Measurements from ENCODE around the gene CDKN2AIPNL.
"Not testable (repeated sequence)": the region's sequence is repeated elsewhere in the genome, so short reads cannot be mapped to it uniquely, and the experiment has no call there.

Gene CDKN2AIPNL

GRCh38 chr5:134439210-134439654 lies 27.6 kb upstream of the CDKN2AIPNL start:
- no peak overlapping the region for H3K4me3 ChIP-seq
- peak overlapping the region in 12 of 21 experiments; percentile 6 to 68 (median 30) for H3K27ac ChIP-seq

- Histone ChIP-seq H3K27ac (peak overlapping the region in 14 of 21 experiments; percentile 6 to 68 (median 40)), H3K4me3 (no peak overlapping the region)
Observed at GRCh38 chr5:134438721-134439123, 27.0 kb upstream of the CDKN2AIPNL start.

- H3K27ac ChIP-seq, result peak overlapping the region in 7 of 21 experiments; percentile 17 to 67 (median 51)
- H3K4me3 ChIP-seq, result no peak overlapping the region
Observed at GRCh38 chr5:134437847-134438581, 26.3 kb upstream of the CDKN2AIPNL start.

- Histone ChIP-seq H3K4me3 (no peak overlapping the region), H3K27ac (peak overlapping the region in 12 of 21 experiments; percentile 1 to 70 (median 26))
Observed at GRCh38 chr5:134437340-134437846, 25.7 kb upstream of the CDKN2AIPNL start.

GRCh38 chr5:134436523-134437339 lies 25.1 kb upstream of the CDKN2AIPNL start:
- H3K27ac ChIP-seq, result peak overlapping the region in 17 of 21 experiments; percentile 1 to 71 (median 26)
- H3K4me3 ChIP-seq, result peak overlapping the region in 1 of 7 experiments; percentile 5

- H3K4me3 ChIP-seq, result no peak overlapping the region
- H3K27ac ChIP-seq, result no peak overlapping the region
Observed at GRCh38 chr5:134435560-134435959, 23.9 kb upstream of the CDKN2AIPNL start.

GRCh38 chr5:134432677-134433359 lies 21.1 kb upstream of the CDKN2AIPNL start:
- Histone ChIP-seq H3K27ac (no peak overlapping the region), H3K4me3 (no peak overlapping the region)

- no peak overlapping the region for H3K27ac ChIP-seq
Observed at GRCh38 chr5:134432174-134432573, 20.5 kb upstream of the CDKN2AIPNL start.

GRCh38 chr5:134430001-134430569 lies 18.4 kb upstream of the CDKN2AIPNL start:
- Histone ChIP-seq H3K27ac (no peak overlapping the region), H3K4me3 (no peak overlapping the region)

More at GRCh38 chr5:134432174-134432573, 20.5 kb upstream of the CDKN2AIPNL start:
- H3K4me3 ChIP-seq, result no peak overlapping the region

GRCh38 chr5:134427540-134428041 lies 15.9 kb upstream of the CDKN2AIPNL start:
- no peak overlapping the region for H3K27ac ChIP-seq
- no peak overlapping the region for H3K4me3 ChIP-seq

GRCh38 chr5:134426361-134426760 lies 14.7 kb upstream of the CDKN2AIPNL start:
- no peak overlapping the region for H3K4me3 ChIP-seq
- no peak overlapping the region for H3K27ac ChIP-seq

GRCh38 chr5:134423376-134423775 lies 11.7 kb upstream of the CDKN2AIPNL start:
- no peak overlapping the region for H3K4me3 ChIP-seq
- no peak overlapping the region for H3K27ac ChIP-seq

GRCh38 chr5:134422791-134423365 lies 11.2 kb upstream of the CDKN2AIPNL start:
- H3K27ac ChIP-seq, result no peak overlapping the region
- no peak overlapping the region for H3K4me3 ChIP-seq

GRCh38 chr5:134421038-134421437 lies 9.4 kb upstream of the CDKN2AIPNL start:
- H3K4me3 ChIP-seq, H3K27ac ChIP-seq: not testable (repeated sequence)

GRCh38 chr5:134420343-134420742 lies 8.7 kb upstream of the CDKN2AIPNL start:
- Histone ChIP-seq H3K27ac (no peak overlapping the region), H3K4me3 (no peak overlapping the region)

- Histone ChIP-seq H3K4me3 (no peak overlapping the region), H3K27ac (no peak overlapping the region)
Observed at GRCh38 chr5:134418958-134419357, 7.3 kb upstream of the CDKN2AIPNL start.

- H3K27ac ChIP-seq, result no peak overlapping the region
Observed at GRCh38 chr5:134417707-134418106, 6.0 kb upstream of the CDKN2AIPNL start.

GRCh38 chr5:134413046-134413445 lies 1.4 kb upstream of the CDKN2AIPNL start:
- Histone ChIP-seq H3K4me3 (no peak overlapping the region), H3K27ac (no peak overlapping the region)

More at GRCh38 chr5:134417707-134418106, 6.0 kb upstream of the CDKN2AIPNL start:
- no peak overlapping the region for H3K4me3 ChIP-seq

- Histone ChIP-seq H3K4me3 (peak overlapping the region; percentile 52 to 97 (median 83)), H3K27ac (peak overlapping the region in 19 of 21 experiments; percentile 69 to 93 (median 86))
Observed at GRCh38 chr5:134411228-134411545, 494 bp downstream of the CDKN2AIPNL start.
